GM12891 (cell line): Measurements from ENCODE around the gene TBL1X.

Experiments
- PAX5 ChIP-seq: IDR thresholded peaks from 2 replicates; pipeline ENCODE4 v1.6.1; 2011; ENCODE audit warnings: low read length, moderate library complexity, mild to moderate bottlenecking; ENCODE audit not compliant: insufficient read depth, severe bottlenecking
- POLR2A ChIP-seq: IDR thresholded peaks from 2 replicates; pipeline ENCODE4 v1.6.1; 2011; ENCODE audit warnings: low read depth, low read length, control low read depth
- POLR2AphosphoS5 ChIP-seq: IDR thresholded peaks from 2 replicates; pipeline ENCODE4 v1.6.1; 2011; ENCODE audit warnings: low read depth, low read length, control low read depth
- POU2F2 ChIP-seq: IDR thresholded peaks from 2 replicates; pipeline ENCODE4 v1.6.1; 2011; ENCODE audit warnings: low read depth, mild to moderate bottlenecking, control low read depth, low read length, moderate library complexity
- TAF1 ChIP-seq: IDR thresholded peaks from 2 replicates; pipeline ENCODE4 v1.6.1; 2011; ENCODE audit warnings: low read depth, low read length, control low read depth

GRCh38 chrX:9582956-9583355 lies 118.1 kb downstream of the TBL1X start:
- TF ChIP-seq POLR2A (no peak), POLR2AphosphoS5 (no peak), PAX5 (no peak), POU2F2 (no peak), TAF1 (no peak)
